GM21381 (cell line): Measurements from ENCODE around the gene PPP2R2B.

Experiments used
- ATAC-seq: cut with Tn5 transposase; IDR thresholded peaks from one replicate; pipeline ENCODE4 v1.9.1; 2021; ENCODE audit warnings: mild to moderate bottlenecking, moderate library complexity; ENCODE audit not compliant: unreplicated experiment

PPP2R2B gene

GRCh38 chr5:146828385-146828784 is 50.2 kb downstream of the PPP2R2B start:
- ATAC-seq = no peak

DNA sequence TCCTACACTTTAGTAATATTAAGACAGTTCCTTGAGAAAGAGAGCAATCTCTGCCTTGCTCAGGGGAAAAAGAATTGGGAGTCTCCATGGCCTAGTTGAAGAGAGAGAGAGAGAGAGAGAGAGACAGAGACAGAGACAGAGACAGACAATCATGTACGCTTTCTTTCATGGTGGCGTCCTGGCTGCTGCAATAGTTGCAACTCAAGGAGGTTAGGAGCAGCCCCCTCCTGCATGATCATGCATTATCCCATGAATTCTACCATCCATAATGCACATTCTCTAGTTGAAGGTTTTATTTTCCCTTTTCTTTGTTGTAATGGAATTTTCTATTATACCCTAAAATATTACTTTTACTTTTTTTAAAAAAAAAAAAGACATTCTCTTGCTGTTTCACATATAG is 50.7 kb downstream of the PPP2R2B start:
- ATAC-seq = no peak

DNA sequence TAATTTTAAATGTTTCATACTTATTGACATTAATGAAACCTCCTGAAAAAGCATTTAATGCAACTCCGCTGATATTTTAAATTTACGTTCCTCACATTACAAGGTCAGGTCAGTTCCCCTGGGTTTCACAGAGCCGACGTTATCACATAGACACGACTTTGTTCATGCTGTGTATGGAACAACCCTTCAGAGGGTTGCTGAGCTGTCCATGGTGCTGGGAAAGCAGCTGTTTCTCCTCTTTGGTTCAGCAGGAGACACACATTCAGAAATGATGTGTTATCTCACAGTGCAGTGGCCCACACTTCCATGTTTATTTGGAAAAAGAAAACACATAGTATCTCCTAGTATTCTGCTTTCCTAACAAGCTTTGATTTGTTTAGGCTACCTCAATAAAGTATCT is 53.5 kb downstream of the PPP2R2B start:
- ATAC-seq = no peak

GRCh38 chr5:146821732-146822131 is 56.8 kb downstream of the PPP2R2B start:
- no peak for ATAC-seq

- no peak for ATAC-seq
Measured at GRCh38 chr5:146820987-146821386, 57.6 kb downstream of the PPP2R2B start.

GRCh38 chr5:146818822-146819221 is 59.7 kb downstream of the PPP2R2B start:
- no peak for ATAC-seq

DNA sequence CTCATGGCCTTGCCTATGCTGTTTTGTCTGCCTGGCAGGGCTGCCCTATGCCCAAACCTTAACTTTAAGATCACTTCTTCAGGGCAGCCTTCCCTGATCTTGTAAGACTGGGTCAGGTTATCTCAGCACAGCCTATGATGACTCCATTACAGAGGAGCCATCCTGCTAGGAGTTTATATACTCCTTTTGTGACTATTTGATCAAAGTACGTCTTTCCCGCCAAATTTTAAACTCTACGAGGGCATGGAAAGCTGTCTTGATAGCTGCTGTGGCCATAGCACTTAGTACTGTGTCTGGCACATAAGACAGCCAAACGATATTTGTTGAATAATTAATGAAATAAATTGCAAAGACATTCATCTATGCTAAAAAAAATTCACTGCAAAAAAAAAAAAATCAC is 60.6 kb downstream of the PPP2R2B start:
- no peak for ATAC-seq

GRCh38 chr5:146816775-146817387 is 61.7 kb downstream of the PPP2R2B start:
- ATAC-seq = no peak

GRCh38 chr5:146815411-146815810 is 63.1 kb downstream of the PPP2R2B start:
- no peak for ATAC-seq

DNA sequence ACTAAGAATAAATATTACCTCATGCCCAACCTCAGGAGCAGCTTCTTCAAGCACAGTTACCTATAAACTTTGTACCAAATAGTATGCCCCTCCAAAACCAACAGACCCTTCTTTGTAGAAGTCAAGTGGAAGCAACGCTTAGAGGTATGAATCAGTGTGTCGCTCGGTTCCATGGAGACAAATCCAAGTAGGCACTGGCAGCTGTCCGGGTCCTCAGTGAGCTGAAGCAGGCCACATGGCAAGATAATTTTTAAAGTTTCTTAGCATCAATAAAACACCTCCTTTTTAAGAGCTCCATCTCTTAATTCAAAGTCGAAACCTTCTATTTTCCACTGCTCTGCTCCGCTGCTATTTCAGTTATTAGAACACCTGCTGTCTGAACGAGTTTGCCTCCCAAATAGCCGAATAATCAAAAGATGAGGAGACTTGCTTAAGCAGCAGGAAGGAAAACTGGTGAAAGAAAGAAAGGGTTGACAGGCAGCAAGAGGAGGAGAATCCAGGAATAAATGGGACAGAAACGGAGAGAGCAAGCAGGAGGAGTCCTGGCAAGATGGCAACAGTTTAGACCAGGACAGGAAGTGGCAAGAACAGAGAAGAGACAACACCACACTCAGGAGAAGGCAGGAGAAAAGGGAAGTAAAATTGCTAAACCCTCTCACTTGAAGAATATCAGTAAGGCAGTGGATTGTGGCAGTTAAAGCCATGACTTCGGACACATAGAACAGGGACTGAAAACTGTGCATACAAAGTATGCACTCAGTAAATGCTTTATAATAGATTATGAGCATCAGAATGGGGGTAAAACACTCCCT is 65.0 kb downstream of the PPP2R2B start:
- ATAC-seq = peak; percentile 84

DNA sequence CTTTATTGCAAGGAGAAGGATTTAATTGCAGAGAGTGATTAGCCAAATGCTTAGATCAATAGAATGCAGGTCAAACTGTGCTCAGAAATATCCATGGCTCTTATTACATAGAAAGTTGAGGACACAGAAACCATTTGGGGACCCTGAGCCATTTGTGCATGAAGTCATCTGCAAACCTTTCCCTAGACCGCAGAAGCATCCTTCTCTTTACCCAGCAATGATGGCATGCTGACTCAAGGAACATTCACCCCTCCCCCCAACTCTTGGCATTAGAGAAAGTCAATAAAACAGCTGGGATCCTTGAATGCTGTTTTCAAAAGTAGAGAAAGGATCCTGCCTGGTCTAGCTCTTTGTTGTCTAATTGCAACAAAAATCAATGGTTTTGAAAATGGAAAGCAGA is 73.5 kb downstream of the PPP2R2B start:
- no peak for ATAC-seq

GRCh38 chr5:146802945-146803522 is 75.5 kb downstream of the PPP2R2B start:
- ATAC-seq = no peak

GRCh38 chr5:146799671-146800070 is 78.9 kb downstream of the PPP2R2B start:
- no peak for ATAC-seq

- no peak for ATAC-seq
Measured at GRCh38 chr5:146799231-146799630, 79.3 kb downstream of the PPP2R2B start.

GRCh38 chr5:146797658-146798057 is 80.9 kb downstream of the PPP2R2B start:
- ATAC-seq = no peak

GRCh38 chr5:146796911-146797310 is 81.6 kb downstream of the PPP2R2B start:
- ATAC-seq = no peak

DNA sequence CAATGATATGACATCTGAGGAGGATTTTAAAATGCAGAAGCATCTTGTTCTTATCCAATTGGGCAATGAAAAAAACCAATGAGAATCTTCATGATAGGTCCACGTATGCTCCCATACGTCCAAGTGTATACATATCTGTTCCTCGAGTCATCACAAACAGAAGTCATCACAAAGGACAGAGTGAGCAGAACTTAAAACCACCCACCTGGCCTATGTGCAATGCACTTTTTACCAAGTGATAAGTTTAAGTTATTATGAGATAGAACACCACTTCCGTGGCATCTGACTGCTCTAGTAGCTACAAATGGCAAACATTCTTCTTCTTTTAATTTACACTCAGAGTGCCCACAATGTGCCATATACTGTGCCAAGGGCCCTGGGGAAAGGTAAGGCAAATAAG is 82.4 kb downstream of the PPP2R2B start:
- no peak for ATAC-seq

DNA sequence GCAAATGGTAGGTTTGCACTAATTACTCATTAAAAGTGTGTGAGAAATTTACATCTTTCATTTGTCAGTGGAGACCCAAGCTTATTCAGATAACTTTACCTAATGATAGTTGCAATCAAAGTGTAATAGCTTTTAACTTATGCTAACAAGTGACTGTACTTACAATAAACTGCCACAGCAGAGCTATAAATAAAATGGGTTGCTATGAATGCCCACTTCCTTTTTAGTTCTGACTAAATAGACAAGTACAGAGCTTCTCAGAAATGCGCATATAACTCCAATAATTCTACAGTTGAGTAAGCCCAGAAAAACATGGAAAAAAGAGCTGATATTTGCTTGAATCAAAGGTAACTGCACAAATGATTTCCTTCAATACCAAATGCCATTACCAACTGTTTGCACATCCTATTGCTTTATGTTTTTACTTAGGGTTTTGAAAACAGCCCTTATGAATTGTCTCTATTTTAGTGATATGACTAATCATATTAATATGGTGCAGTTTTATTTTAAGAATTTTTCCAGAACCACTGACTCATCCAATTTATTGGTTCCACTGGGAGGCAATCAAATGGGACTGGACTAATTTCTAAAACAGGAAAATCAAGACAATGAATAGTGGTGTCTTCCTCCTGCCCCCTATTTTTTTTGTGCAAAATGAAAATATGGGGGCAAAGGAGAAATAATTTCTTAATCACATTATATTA is 84.1 kb downstream of the PPP2R2B start:
- ATAC-seq = no peak

GRCh38 chr5:146793709-146794108 is 84.8 kb downstream of the PPP2R2B start:
- ATAC-seq = no peak

GRCh38 chr5:146791471-146791870 is 87.1 kb downstream of the PPP2R2B start:
- no peak for ATAC-seq
